Ectodermal cell (in vitro differentiated cells): ENCODE data around the gene CAMK2G.
A peak's percentile ranks its signal among the peaks of the same experiment; 100 is the strongest.

Source experiments
- H3K27ac ChIP-seq: 2 replicates; pipeline ENCODE4 v1.7.0; 2013; ENCODE audit warnings: mild to moderate bottlenecking, low read depth, low read length; ENCODE audit not compliant: insufficient read depth, poor library complexity, severe bottlenecking
- H3K27me3 ChIP-seq: 2 replicates; pipeline ENCODE4 v1.7.0; 2013; ENCODE audit warnings: mild to moderate bottlenecking, low read length; ENCODE audit not compliant: insufficient read depth, control insufficient read depth, poor library complexity, severe bottlenecking
- H3K36me3 ChIP-seq: one replicate; pipeline ENCODE4 v1.7.0; 2013; ENCODE audit warnings: low read length; ENCODE audit not compliant: control insufficient read depth, insufficient read depth
- H3K4me1 ChIP-seq: one replicate; pipeline ENCODE4 v1.7.0; 2013; ENCODE audit warnings: low read length; ENCODE audit not compliant: control insufficient read depth, insufficient read depth
- H3K4me3 ChIP-seq: 2 replicates; pipeline ENCODE4 v1.7.0; 2013; ENCODE audit warnings: low read depth, low read length, control low read depth; ENCODE audit not compliant: insufficient read depth
- H3K9me3 ChIP-seq: 2 replicates; pipeline ENCODE4 v1.7.0; 2013; ENCODE audit warnings: mild to moderate bottlenecking, low read length, moderate library complexity; ENCODE audit not compliant: control insufficient read depth
- WGBS, 2 experiments: methylation state at CpG; one replicate each; pipeline ENCODE4 v1.1.7; 2013; ENCODE audit warnings: missing lambda C conversion rate in 2 of 2; 5-methylcytosine and 5-hydroxymethylcytosine counted together

Gene CAMK2G

DNA sequence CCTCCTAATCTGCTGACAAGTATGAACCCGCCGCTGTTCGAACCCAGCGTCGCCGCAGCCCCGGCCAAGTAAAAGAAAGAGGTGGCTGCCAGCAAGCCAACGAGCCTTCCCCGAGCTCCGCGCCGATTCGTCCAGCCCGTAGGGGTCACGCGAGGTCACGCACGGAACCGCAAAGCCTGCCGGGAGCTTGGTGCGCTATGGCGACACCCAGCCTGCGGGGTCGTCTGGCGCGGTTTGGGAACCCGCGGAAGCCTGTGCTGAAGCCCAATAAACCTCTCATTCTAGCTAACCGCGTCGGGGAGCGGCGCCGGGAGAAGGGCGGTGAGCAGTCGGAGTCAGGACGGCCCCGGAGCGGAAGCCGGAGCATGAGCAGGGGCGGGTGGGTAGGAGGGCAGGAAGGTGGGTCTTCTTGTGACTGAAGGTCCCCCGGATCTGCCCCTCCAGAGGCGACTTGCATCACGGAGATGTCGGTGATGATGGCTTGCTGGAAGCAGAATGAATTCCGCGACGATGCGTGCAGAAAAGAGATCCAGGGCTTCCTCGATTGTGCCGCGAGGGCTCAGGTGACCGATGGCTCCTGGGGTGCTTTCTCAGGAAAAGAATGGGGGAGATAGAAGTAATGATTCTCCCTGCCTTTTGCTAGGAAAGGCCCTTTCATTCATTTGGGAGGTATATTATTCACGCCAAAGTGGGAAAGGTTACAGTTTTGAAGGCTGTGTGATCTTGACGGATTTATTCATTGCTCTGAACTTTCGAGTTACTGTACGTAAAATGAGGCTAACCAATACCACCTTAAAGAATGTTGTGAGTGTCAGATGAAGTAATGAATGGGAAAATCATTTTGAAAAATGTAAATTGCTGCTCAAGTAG lies 92.2 kb downstream of the CAMK2G start, which contains the start of gene CHCHD1:
Gene CHCHD1 (plus strand): TSS at position 170 of the 870 bp plus-strand sequence. CDS start 28 bp downstream, at position 198.
- no peaks in the 10 kb centered on the region for H3K27me3 ChIP-seq
- WGBS, 2 experiments, result 1% methylated on average over 57 of the region's 57 CpGs
- H3K4me1 ChIP-seq, result peaks cover 18% of the 10 kb centered on the region
- no peaks in the 10 kb centered on the region for H3K9me3 ChIP-seq
- H3K4me3 ChIP-seq, result peak within 1 kb of the TSS; percentile 98
- H3K27ac ChIP-seq, result peak within 1 kb of the TSS; percentile 77
- peaks cover 9% of the 10 kb centered on the region for H3K36me3 ChIP-seq

DNA sequence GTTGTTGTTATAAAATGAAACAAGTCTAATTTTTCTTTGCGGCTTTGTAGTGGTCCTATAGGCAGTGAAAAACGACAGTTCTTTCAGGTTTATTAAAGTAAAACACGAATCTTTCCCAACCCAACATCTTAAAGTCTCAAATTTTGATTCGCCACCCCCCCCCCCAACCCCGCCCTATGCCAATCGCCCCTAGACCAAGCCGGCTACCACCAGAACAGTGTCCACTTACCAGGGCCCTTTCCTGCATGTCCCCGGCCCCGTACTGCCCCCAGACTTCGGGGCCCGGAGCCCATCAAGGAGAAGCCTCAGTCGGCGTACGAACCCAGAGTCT lies 92.8 kb downstream of the CAMK2G start:
- peaks cover 18% of the 10 kb centered on the region for H3K4me1 ChIP-seq
- peaks cover 9% of the 10 kb centered on the region for H3K36me3 ChIP-seq
- H3K27me3 ChIP-seq, result no peaks in the 10 kb centered on the region
- H3K4me3 ChIP-seq, result peak overlapping the region; percentile 98
- 1 to 3% methylated on average over 14 of the region's 14 CpGs for WGBS, 2 experiments
- peak overlapping the region; percentile 77 for H3K27ac ChIP-seq
- H3K9me3 ChIP-seq, result no peaks in the 10 kb centered on the region

DNA sequence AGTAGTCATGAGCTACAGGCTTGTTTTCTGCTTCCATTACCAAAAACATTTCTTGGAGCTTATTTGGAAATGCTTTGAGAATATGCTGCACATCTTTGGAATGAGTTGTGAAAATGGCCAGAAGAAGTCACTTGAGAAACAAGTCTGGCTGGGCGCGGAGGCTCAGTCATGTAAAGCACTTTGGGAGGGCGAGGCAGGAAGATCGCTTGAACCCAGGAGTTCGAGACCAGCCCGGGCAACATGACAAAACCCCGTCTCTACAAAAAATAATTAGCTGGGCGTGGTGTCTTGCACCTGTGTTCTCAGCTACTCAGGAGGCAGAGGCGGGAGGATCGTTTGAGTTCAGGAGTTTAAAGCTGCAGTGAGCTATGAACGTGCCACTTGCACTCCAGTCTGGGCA lies 93.4 kb downstream of the CAMK2G start:
- 53 to 61% methylated on average over 11 of the region's 11 CpGs for WGBS, 2 experiments
- peaks cover 9% of the 10 kb centered on the region for H3K36me3 ChIP-seq
- H3K4me1 ChIP-seq, result peaks cover 18% of the 10 kb centered on the region
- no peak overlapping the region for H3K27ac ChIP-seq
- no peaks in the 10 kb centered on the region for H3K27me3 ChIP-seq
- H3K4me3 ChIP-seq, result peak overlapping the region; percentile 98
- no peaks in the 10 kb centered on the region for H3K9me3 ChIP-seq

DNA sequence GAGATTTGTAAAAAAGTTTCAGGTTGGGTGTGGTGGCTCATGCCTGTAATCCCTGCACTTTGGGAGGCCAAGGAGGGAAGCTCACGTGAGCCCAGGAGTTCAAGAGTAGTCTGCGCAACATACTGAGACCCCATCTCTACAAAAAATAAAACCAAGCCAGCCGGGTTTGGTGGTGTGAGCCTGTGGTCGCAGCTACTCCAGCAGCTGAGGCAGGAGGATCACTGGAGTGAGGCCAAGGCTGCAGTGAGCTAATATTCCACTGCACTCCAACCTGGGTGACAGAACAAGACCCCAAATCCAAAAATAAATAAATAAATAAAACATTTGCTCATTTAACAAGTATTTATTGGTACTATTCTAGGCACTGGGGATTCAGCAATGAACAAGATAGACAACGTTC lies 94.1 kb downstream of the CAMK2G start:
- 89 to 92% methylated on average over 5 of the region's 5 CpGs for WGBS, 2 experiments
- H3K36me3 ChIP-seq, result peaks cover 9% of the 10 kb centered on the region
- peaks cover 19% of the 10 kb centered on the region for H3K4me1 ChIP-seq
- H3K9me3 ChIP-seq, result no peaks in the 10 kb centered on the region
- no peaks in the 10 kb centered on the region for H3K27me3 ChIP-seq
- peak overlapping the region; percentile 98 for H3K4me3 ChIP-seq
- no peak overlapping the region for H3K27ac ChIP-seq

DNA sequence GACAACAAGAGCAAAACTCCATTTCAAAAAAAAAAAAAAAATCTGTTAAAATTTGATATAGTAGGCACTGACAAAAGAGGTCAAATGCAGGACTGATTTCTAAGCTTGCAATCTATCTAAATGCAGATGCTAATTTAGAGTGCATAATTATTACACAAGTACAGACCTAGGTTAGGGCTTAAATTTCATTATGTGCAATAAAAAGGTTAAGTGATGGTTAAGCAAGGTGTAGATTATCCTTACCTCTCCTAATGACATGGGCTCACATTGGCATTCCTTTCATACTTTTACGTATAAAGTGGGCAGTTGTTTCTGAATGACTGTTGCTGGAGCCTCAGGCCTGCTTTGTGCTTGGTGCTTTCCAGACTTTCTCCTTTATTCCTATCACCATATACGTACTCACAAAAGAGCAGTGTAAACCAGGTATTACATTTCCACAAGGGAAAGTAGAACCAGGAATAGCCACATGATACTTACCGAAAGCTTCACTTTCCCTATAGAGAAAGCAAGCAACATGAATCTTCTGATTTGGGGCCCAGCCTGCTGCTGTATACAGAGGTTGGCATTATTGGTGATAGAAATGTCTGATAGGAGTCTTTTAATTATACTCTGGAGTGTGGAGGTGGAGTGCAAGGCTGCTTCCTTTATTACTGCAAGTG lies 94.7 kb downstream of the CAMK2G start:
- no peak overlapping the region for H3K4me3 ChIP-seq
- H3K9me3 ChIP-seq, result no peaks in the 10 kb centered on the region
- H3K27ac ChIP-seq, result no peak overlapping the region
- 95 to 96% methylated on average over 3 of the region's 3 CpGs for WGBS, 2 experiments
- H3K27me3 ChIP-seq, result no peaks in the 10 kb centered on the region
- peaks cover 24% of the 10 kb centered on the region for H3K4me1 ChIP-seq
- H3K36me3 ChIP-seq, result peaks cover 9% of the 10 kb centered on the region

DNA sequence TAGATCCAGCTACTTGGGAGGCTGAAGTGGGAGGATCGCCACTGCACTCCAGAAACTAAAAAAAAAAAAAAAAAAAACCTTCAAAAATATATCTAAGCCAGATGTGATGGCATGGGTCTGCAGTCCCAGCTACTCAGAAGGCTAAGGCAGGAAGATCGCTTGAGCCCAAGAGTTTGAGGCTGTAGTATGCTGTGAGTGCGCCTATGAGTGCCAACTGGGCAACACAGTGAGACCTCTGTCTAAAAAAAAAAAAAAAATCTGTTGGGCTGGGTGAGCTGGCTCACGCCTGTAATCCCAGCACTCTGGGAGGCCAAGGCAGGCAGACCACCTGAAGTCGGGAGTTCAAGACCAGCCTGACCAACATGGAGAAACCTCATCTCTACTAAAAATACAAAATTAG lies 95.3 kb downstream of the CAMK2G start:
- peaks cover 28% of the 10 kb centered on the region for H3K4me1 ChIP-seq
- no peak overlapping the region for H3K4me3 ChIP-seq
- peaks cover 9% of the 10 kb centered on the region for H3K36me3 ChIP-seq
- H3K27ac ChIP-seq, result no peak overlapping the region
- 92 to 93% methylated on average over 5 of the region's 5 CpGs for WGBS, 2 experiments
- H3K9me3 ChIP-seq, result no peaks in the 10 kb centered on the region
- H3K27me3 ChIP-seq, result no peaks in the 10 kb centered on the region

DNA sequence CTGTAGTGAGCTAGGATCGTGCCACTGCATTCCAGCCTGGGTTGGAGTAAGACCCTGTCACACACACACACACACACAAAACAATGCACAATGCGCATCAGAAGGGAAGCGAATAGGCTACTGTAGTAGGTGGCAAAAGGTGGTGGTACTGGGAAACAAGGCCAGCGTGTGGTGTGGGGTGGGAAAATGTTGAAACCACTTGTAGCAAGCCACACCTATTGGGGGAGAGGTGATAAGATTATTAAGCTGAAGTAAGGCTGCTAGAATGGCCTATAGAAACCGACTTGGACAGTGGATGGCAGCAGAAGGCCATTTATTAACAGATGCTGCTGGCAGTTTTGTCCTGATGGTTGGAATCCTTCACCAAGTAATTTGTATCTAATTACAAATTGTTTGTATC lies 99.7 kb downstream of the CAMK2G start:
- no peak overlapping the region for H3K4me3 ChIP-seq

DNA sequence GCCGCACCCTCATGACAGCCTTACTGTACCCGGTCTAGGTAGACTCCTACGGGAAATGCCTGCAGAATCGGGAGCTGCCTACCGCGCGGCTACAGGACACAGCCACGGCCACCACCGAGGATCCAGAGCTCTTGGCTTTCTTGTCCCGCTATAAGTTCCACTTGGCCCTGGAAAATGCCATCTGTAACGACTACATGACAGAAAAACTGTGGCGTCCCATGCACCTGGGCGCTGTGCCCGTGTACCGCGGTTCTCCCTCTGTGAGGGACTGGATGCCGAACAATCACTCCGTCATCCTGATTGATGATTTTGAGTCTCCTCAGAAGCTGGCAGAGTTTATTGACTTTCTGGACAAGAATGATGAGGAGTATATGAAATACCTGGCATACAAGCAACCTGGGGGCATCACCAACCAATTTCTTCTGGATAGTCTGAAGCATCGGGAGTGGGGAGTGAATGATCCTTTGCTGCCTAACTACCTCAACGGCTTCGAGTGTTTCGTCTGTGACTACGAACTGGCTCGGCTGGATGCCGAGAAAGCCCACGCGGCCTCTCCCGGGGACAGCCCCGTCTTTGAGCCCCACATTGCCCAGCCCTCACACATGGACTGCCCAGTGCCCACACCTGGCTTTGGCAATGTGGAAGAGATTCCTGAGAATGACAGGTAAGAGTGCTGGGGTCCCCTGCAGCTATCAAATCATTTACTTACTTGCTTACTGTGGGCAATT lies 101.0 kb downstream of the CAMK2G start:
- no peak overlapping the region for H3K27ac ChIP-seq
- peaks cover 29% of the 10 kb centered on the region for H3K36me3 ChIP-seq
- 21 to 24% methylated on average over 29 of the region's 29 CpGs for WGBS, 2 experiments

More for the DNA sequence above, 99.7 kb downstream of the CAMK2G start:
- Histone ChIP-seq H3K36me3 (peaks cover 18% of the 10 kb centered on the region), H3K27ac (no peak overlapping the region), H3K9me3 (no peaks in the 10 kb centered on the region), H3K4me1 (peaks cover 18% of the 10 kb centered on the region), H3K27me3 (no peaks in the 10 kb centered on the region)
- 69 to 71% methylated on average over 5 of the region's 5 CpGs for WGBS, 2 experiments

DNA sequence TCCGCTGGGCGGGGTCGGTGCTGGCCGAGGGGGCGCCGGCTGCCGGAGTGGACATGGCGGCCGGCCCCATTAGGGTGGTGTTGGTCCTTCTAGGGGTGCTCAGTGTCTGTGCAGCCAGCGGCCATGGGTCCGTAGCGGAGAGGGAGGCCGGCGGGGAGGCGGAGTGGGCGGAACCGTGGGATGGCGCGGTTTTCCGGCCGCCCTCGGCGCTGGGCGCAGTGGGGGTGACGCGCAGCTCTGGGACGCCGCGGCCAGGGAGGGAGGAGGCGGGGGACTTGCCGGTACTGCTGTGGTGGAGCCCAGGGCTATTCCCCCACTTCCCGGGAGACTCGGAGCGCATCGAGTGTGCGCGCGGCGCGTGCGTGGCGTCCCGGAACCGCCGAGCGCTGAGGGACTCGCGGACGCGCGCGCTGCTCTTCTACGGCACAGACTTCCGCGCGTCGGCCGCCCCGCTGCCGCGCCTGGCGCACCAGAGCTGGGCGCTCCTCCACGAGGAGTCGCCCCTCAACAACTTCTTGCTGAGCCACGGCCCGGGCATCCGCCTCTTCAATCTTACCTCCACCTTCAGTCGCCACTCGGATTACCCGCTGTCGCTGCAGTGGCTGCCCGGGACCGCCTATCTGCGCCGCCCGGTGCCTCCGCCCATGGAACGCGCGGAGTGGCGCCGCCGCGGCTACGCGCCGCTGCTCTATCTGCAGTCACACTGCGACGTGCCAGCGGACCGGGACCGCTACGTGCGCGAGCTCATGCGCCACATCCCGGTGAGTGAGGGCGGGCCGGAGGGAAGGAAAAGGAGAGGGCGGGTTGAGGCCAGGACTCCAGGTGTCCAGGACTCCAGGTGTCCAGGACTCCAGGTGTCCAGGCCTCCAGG lies 101.8 kb downstream of the CAMK2G start:
- Histone ChIP-seq H3K27me3 (no peaks in the 10 kb centered on the region), H3K4me3 (peak overlapping the region; percentile 95), H3K27ac (peak overlapping the region; percentile 80), H3K36me3 (peaks cover 31% of the 10 kb centered on the region), H3K4me1 (peaks cover 18% of the 10 kb centered on the region), H3K9me3 (no peaks in the 10 kb centered on the region)
- WGBS, 2 experiments, result 0% methylated on average over 101 of the region's 101 CpGs

More for the DNA sequence above, 101.0 kb downstream of the CAMK2G start:
- H3K4me1 ChIP-seq, result peaks cover 18% of the 10 kb centered on the region
- H3K4me3 ChIP-seq, result peak overlapping the region; percentile 95
- no peaks in the 10 kb centered on the region for H3K27me3 ChIP-seq
- H3K9me3 ChIP-seq, result no peaks in the 10 kb centered on the region
